HCT116 (cell line): ENCODE results near the gene TSC2. TPM values are rescaled to one million over a fixed set of nuclear protein-coding genes. Genes with fewer than 3 reads are reported as not detected.
A peak's percentile ranks its signal among the peaks of the same experiment; 100 is the strongest.
"Not testable (repeated sequence)": the region's sequence is repeated elsewhere in the genome, so short reads cannot be mapped to it uniquely, and the experiment has no call there.

Experiments used
- ATAC-seq: fragments of 200-7000 bp; cut with Tn5 transposase; 2 replicates; pipeline ENCODE4 v1.9.1; 2020; ENCODE audit warnings: mild to moderate bottlenecking, moderate library complexity
- BruUV-seq: library from RNA; stranded (reverse); fragments of 400-500 nt; replicated peaks from 2 replicates; lab custom pipeline; 2021; lab: Mats Ljungman, UMichigan
- CTCF ChIA-PET: fragments of 300-600 bp; sonication (Branson Sonifier 250); formaldehyde crosslinking; loops from one replicate; lab custom pipeline; 2021; ENCODE audit warnings: antibody characterized with exemption; lab: Charles Lee
- POLR2A ChIA-PET: fragments of 300-600, 350-600 bp; sonication (Branson Sonifier 250); formaldehyde crosslinking; loops from one replicate; lab custom pipeline; 2021; ENCODE audit warnings: antibody characterized with exemption; lab: Charles Lee
- RAD21 ChIA-PET, 2 experiments: fragments of 300-600 bp; sonication (Branson Sonifier 250); formaldehyde crosslinking; loops; one replicate each; lab custom pipeline; 2023; ENCODE audit warnings: low total read pairs in 2 of 2; ENCODE audit not compliant: uncharacterized antibody in 2 of 2, unreplicated experiment in 2 of 2, low non-redundant PET in 1 of 2; lab: Charles Lee
- DNase-seq: peaks from one replicate; pipeline ENCODE4 v3.0.0-alpha.2; 2010; ENCODE audit warnings: low read depth, low spot score
- H2AFZ ChIP-seq: fragments of 200-600 bp; shearing (Covaris generic), sonication (generic); 2 replicates; pipeline ENCODE4 v1.6.1; 2017; ENCODE audit warnings: low read depth, mixed run types, mixed read lengths, antibody characterized with exemption, low read length; ENCODE audit not compliant: poor library complexity, severe bottlenecking
- H3K27ac ChIP-seq: 2 replicates; pipeline ENCODE4 v1.5.1; 2012; ENCODE audit warnings: low read depth, low read length
- H3K27me3 ChIP-seq: fragments of 200-600 bp; sonication (generic); 2 replicates; pipeline ENCODE4 v1.6.1; 2016; ENCODE audit warnings: mixed run types, low read length, mixed read lengths; ENCODE audit not compliant: insufficient read depth
- H3K36me3 ChIP-seq, 2 experiments: fragments of 200-500 bp in 1 of 2; fragments of 200-600 bp in 1 of 2; sonication (Bioruptor generic) in 1 of 2; sonication (generic) in 1 of 2; 2 replicates each; pipeline versions ENCODE4 v1.5.1 to v1.6.1; 2014 to 2016; ENCODE audit warnings: low read length in 2 of 2, inconsistent platforms in 1 of 2, mixed read lengths in 1 of 2, mixed run types in 1 of 2; ENCODE audit not compliant: insufficient read depth in 2 of 2, control insufficient read depth in 1 of 2
- H3K4me1 ChIP-seq, 2 experiments: fragments of 200-600 bp in 1 of 2; sonication (generic) in 1 of 2; 2 replicates each; pipeline versions ENCODE4 v1.5.1 to v1.6.1; 2012 to 2017; ENCODE audit warnings: low read length in 2 of 2, inconsistent platforms in 1 of 2, mild to moderate bottlenecking in 1 of 2, mixed read lengths in 1 of 2, mixed run types in 1 of 2, moderate library complexity in 1 of 2; ENCODE audit not compliant: insufficient read depth in 2 of 2, control insufficient read depth in 1 of 2
- H3K4me2 ChIP-seq: fragments of 200-600 bp; sonication (generic); 2 replicates; pipeline ENCODE4 v1.6.1; 2017; ENCODE audit warnings: mixed run types, low read length, mixed read lengths
- H3K4me3 ChIP-seq, 2 experiments: fragments of 200-600 bp in 1 of 2; sonication (generic) in 1 of 2; replicated peaks in 1 of 2; 2 replicates each; pipeline ENCODE4 v1.5.1; 2011 to 2016; ENCODE audit warnings: low read length in 2 of 2, control low read depth in 1 of 2, low read depth in 1 of 2, mild to moderate bottlenecking in 1 of 2, mixed read lengths in 1 of 2, mixed run types in 1 of 2
- H3K79me2 ChIP-seq: fragments of 200-600 bp; sonication (generic); 2 replicates; pipeline ENCODE4 v1.6.1; 2017; ENCODE audit warnings: mild to moderate bottlenecking, mixed run types, low read length, moderate library complexity, mixed read lengths; ENCODE audit not compliant: insufficient read depth
- H3K9ac ChIP-seq: fragments of 200-600 bp; sonication (generic); 2 replicates; pipeline ENCODE4 v1.6.1; 2016; ENCODE audit warnings: low read length, mixed read lengths
- H3K9me2 ChIP-seq: fragments of 200-600 bp; sonication (generic), shearing (Covaris generic); 2 replicates; pipeline ENCODE4 v1.6.1; 2017; ENCODE audit warnings: mixed run types, mild to moderate bottlenecking, moderate library complexity; ENCODE audit not compliant: insufficient read depth
- H3K9me3 ChIP-seq, 2 experiments: fragments of 200-500 bp in 1 of 2; fragments of 200-600 bp in 1 of 2; sonication (Bioruptor generic) in 1 of 2; sonication (generic) in 1 of 2; 2 replicates each; pipeline ENCODE4 v1.6.1; 2014 to 2017; ENCODE audit warnings: low read length in 2 of 2, mixed read lengths in 2 of 2, inconsistent platforms in 1 of 2, low read depth in 1 of 2, mild to moderate bottlenecking in 1 of 2, mixed run types in 1 of 2, moderate library complexity in 1 of 2; ENCODE audit not compliant: control insufficient read depth in 1 of 2, insufficient read depth in 1 of 2
- H4K20me1 ChIP-seq: fragments of 200-600 bp; sonication (generic), shearing (Covaris generic); 2 replicates; pipeline ENCODE4 v1.6.1; 2017; ENCODE audit warnings: mixed run types, mild to moderate bottlenecking, moderate library complexity; ENCODE audit not compliant: insufficient read depth
- intact Hi-C: fragments of 100-400 bp; cut with micrococcal nuclease; formaldehyde crosslinking; loops from 2 replicates; pipeline ENCODE4 v1.10.0; 2022
- total RNA-seq: library from RNA; stranded (reverse); gene quantifications from one replicate; pipeline ENCODE4 v1.2.1, GENCODE V29; 2021; ENCODE audit not compliant: unreplicated experiment

Gene TSC2
- total RNA-seq, 1 experiment from 2014 or later = 74.1 TPM

GRCh38 chr16:2105291-2105690 is 57.5 kb downstream of the TSC2 start:
- H3K27me3 ChIP-seq, H3K9me2 ChIP-seq, H3K9me3 ChIP-seq, H3K27ac ChIP-seq, H3K79me2 ChIP-seq, H3K9ac ChIP-seq, intact Hi-C loops, RAD21 ChIA-PET, DNase-seq, CTCF ChIA-PET, H3K4me1 ChIP-seq, H2AFZ ChIP-seq, H3K36me3 ChIP-seq, H3K4me2 ChIP-seq, H3K4me3 ChIP-seq, H4K20me1 ChIP-seq, ATAC-seq, POLR2A ChIA-PET, BruUV-seq: not testable (repeated sequence)

GRCh38 chr16:2105769-2106168 is 58.0 kb downstream of the TSC2 start:
- ATAC-seq, H3K4me3 ChIP-seq, H3K36me3 ChIP-seq, H3K4me1 ChIP-seq, BruUV-seq, H2AFZ ChIP-seq, POLR2A ChIA-PET, CTCF ChIA-PET, H3K27me3 ChIP-seq, H3K9me3 ChIP-seq, H3K9ac ChIP-seq, H3K79me2 ChIP-seq, H3K4me2 ChIP-seq, H3K9me2 ChIP-seq, intact Hi-C loops, RAD21 ChIA-PET, H3K27ac ChIP-seq, H4K20me1 ChIP-seq, DNase-seq: not testable (repeated sequence)

- H3K9ac ChIP-seq, H2AFZ ChIP-seq, H3K9me2 ChIP-seq, RAD21 ChIA-PET, H3K4me2 ChIP-seq, H3K4me3 ChIP-seq, BruUV-seq, ATAC-seq, H3K9me3 ChIP-seq, POLR2A ChIA-PET, H3K4me1 ChIP-seq, DNase-seq, H3K27ac ChIP-seq, CTCF ChIA-PET, H3K36me3 ChIP-seq, intact Hi-C loops, H3K27me3 ChIP-seq, H4K20me1 ChIP-seq, H3K79me2 ChIP-seq: not testable (repeated sequence)
These were observed 58.4 kb downstream of the TSC2 start for GRCh38 chr16:2106211-2106610.

- H3K9ac ChIP-seq, H3K36me3 ChIP-seq, RAD21 ChIA-PET, CTCF ChIA-PET, H4K20me1 ChIP-seq, H3K27me3 ChIP-seq, H3K4me2 ChIP-seq, DNase-seq, H3K27ac ChIP-seq, H3K4me3 ChIP-seq, H3K9me3 ChIP-seq, H3K4me1 ChIP-seq, H3K9me2 ChIP-seq, intact Hi-C loops, H3K79me2 ChIP-seq, H2AFZ ChIP-seq, POLR2A ChIA-PET, BruUV-seq: not testable (repeated sequence)
- 0 out of 2 replicates have a peak, but pooled peaks have one; percentile 16 for ATAC-seq
These were observed 59.5 kb downstream of the TSC2 start for GRCh38 chr16:2107121-2107790.
